Nephron progenitor cell (in vitro differentiated cells): ENCODE data around the gene GART.

Source experiments
- DNase-seq: peaks from one replicate; pipeline ENCODE4 v3.0.0; 2021
- H3K27ac Mint-ChIP-seq: 2 replicates; pipeline ENCODE4 v1.8.0; 2021; ENCODE audit warnings: mild to moderate bottlenecking, moderate library complexity, mixed read lengths
- H3K27me3 Mint-ChIP-seq: 2 replicates; pipeline ENCODE4 v1.8.0; 2021; ENCODE audit warnings: mild to moderate bottlenecking, low read depth, mixed read lengths; ENCODE audit not compliant: poor library complexity
- H3K36me3 Mint-ChIP-seq: 2 replicates; pipeline ENCODE4 v1.8.0; 2021; ENCODE audit warnings: low read depth, mixed read lengths
- H3K4me1 Mint-ChIP-seq: 2 replicates; pipeline ENCODE4 v1.8.0; 2021; ENCODE audit warnings: mixed read lengths
- H3K4me3 Mint-ChIP-seq: 2 replicates; pipeline ENCODE4 v1.8.0; 2021; ENCODE audit warnings: mild to moderate bottlenecking, moderate library complexity, mixed read lengths
- H3K9me3 Mint-ChIP-seq: 2 replicates; pipeline ENCODE4 v1.8.0; 2021; ENCODE audit warnings: mild to moderate bottlenecking, moderate library complexity, mixed read lengths
- CTCF ChIP-seq: fragments of 200-600 bp; sonication (generic); IDR thresholded peaks from 2 replicates; pipeline ENCODE4 v1.5.0; 2021; ENCODE audit warnings: antibody characterized with exemption

The GART gene

GRCh38 chr21:33461538-33462250 lies 80.2 kb downstream of the GART start:
- Mint-ChIP-seq H3K9me3 (no peaks in the 10 kb centered on the region), H3K27ac (no peak overlapping the region), H3K36me3 (peaks cover 8% of the 10 kb centered on the region), H3K4me1 (no peaks in the 10 kb centered on the region), H3K4me3 (no peak overlapping the region), H3K27me3 (no peaks in the 10 kb centered on the region)
- TF ChIP-seq CTCF = no peak
- DNase-seq = no peak

GRCh38 chr21:33458861-33459260 lies 83.1 kb downstream of the GART start:
- Mint-ChIP-seq H3K36me3 (peaks cover 8% of the 10 kb centered on the region), H3K27me3 (no peaks in the 10 kb centered on the region), H3K4me3 (no peak overlapping the region), H3K9me3 (no peaks in the 10 kb centered on the region), H3K4me1 (no peaks in the 10 kb centered on the region), H3K27ac (no peak overlapping the region)
- no peak for DNase-seq
- TF ChIP-seq CTCF = no peak

GRCh38 chr21:33455686-33456446 lies 86.1 kb downstream of the GART start:
- TF ChIP-seq CTCF = no peak
- H3K36me3 Mint-ChIP-seq = peaks cover 25% of the 10 kb centered on the region
- H3K9me3 Mint-ChIP-seq = no peaks in the 10 kb centered on the region
- no peak overlapping the region for H3K4me3 Mint-ChIP-seq
- H3K4me1 Mint-ChIP-seq = peaks cover 19% of the 10 kb centered on the region
- no peak overlapping the region for H3K27ac Mint-ChIP-seq
- H3K27me3 Mint-ChIP-seq = no peaks in the 10 kb centered on the region
- no peak for DNase-seq
